ENCODE data around the gene ARHGEF10L.

Gene ARHGEF10L

GRCh38 chr1:17649371-17650106, 110.0 kb downstream of the ARHGEF10L start:
- H3K27me3 Mint-ChIP-seq, result no peaks in the 10 kb centered on the region
- no peak for ATAC-seq
- DNase-seq, result no peak
- H3K9me3 Mint-ChIP-seq, result no peaks in the 10 kb centered on the region
- no peak overlapping the region for H3K27ac Mint-ChIP-seq
- no peaks in the 10 kb centered on the region for H3K4me1 Mint-ChIP-seq
- no peak overlapping the region for H3K4me3 Mint-ChIP-seq

GRCh38 chr1:17653276-17653675, 113.8 kb downstream of the ARHGEF10L start:
- H3K4me1 Mint-ChIP-seq, result no peaks in the 10 kb centered on the region
- H3K4me3 Mint-ChIP-seq, result no peak overlapping the region
- H3K27me3 Mint-ChIP-seq, result no peaks in the 10 kb centered on the region

GRCh38 chr1:17653728-17654351, 114.3 kb downstream of the ARHGEF10L start:
- ATAC-seq, result peak; percentile 45
- peak; percentile 13 to 23 for DNase-seq
- H3K4me1 Mint-ChIP-seq, result no peaks in the 10 kb centered on the region

More at GRCh38 chr1:17653276-17653675, 113.8 kb downstream of the ARHGEF10L start:
- no peak for DNase-seq
- H3K27ac Mint-ChIP-seq, result no peak overlapping the region
- ATAC-seq, result no peak
- H3K9me3 Mint-ChIP-seq, result no peaks in the 10 kb centered on the region

GRCh38 chr1:17654519-17654918, 115.0 kb downstream of the ARHGEF10L start:
- H3K4me3 Mint-ChIP-seq, result no peak overlapping the region

More at GRCh38 chr1:17653728-17654351, 114.3 kb downstream of the ARHGEF10L start:
- no peak overlapping the region for H3K4me3 Mint-ChIP-seq
- no peaks in the 10 kb centered on the region for H3K9me3 Mint-ChIP-seq
- H3K27ac Mint-ChIP-seq, result no peak overlapping the region
- H3K27me3 Mint-ChIP-seq, result no peaks in the 10 kb centered on the region

GRCh38 chr1:17655169-17655568, 115.7 kb downstream of the ARHGEF10L start:
- Mint-ChIP-seq H3K9me3 (no peaks in the 10 kb centered on the region), H3K4me1 (no peaks in the 10 kb centered on the region), H3K4me3 (no peak overlapping the region), H3K27ac (peak overlapping the region; percentile 43 to 45), H3K27me3 (no peaks in the 10 kb centered on the region)
- DNase-seq (no peak), ATAC-seq (no peak)

More at GRCh38 chr1:17654519-17654918, 115.0 kb downstream of the ARHGEF10L start:
- H3K9me3 Mint-ChIP-seq, result no peaks in the 10 kb centered on the region
- no peak for ATAC-seq
- no peak overlapping the region for H3K27ac Mint-ChIP-seq
- no peaks in the 10 kb centered on the region for H3K4me1 Mint-ChIP-seq
- H3K27me3 Mint-ChIP-seq, result no peaks in the 10 kb centered on the region
- DNase-seq, result no peak

- Mint-ChIP-seq H3K4me1 (no peaks in the 10 kb centered on the region), H3K27ac (no peak overlapping the region), H3K9me3 (no peaks in the 10 kb centered on the region), H3K27me3 (no peaks in the 10 kb centered on the region), H3K4me3 (no peak overlapping the region)
- DNase-seq, result no peak
- ATAC-seq, result no peak
Observed at GRCh38 chr1:17655922-17656321, 116.4 kb downstream of the ARHGEF10L start.

GRCh38 chr1:17657436-17657835, 117.9 kb downstream of the ARHGEF10L start:
- Mint-ChIP-seq H3K9me3 (no peaks in the 10 kb centered on the region), H3K4me3 (no peak overlapping the region), H3K27me3 (no peaks in the 10 kb centered on the region), H3K27ac (no peak overlapping the region), H3K4me1 (no peaks in the 10 kb centered on the region)
- DNase-seq (no peak), ATAC-seq (no peak)

GRCh38 chr1:17658837-17659236, 119.3 kb downstream of the ARHGEF10L start:
- H3K4me3 Mint-ChIP-seq, result no peak overlapping the region
- ATAC-seq (no peak), DNase-seq (no peak)
- H3K27ac Mint-ChIP-seq, result no peak overlapping the region
- no peaks in the 10 kb centered on the region for H3K27me3 Mint-ChIP-seq
- H3K4me1 Mint-ChIP-seq, result no peaks in the 10 kb centered on the region
- H3K9me3 Mint-ChIP-seq, result no peaks in the 10 kb centered on the region

GRCh38 chr1:17661546-17662157, 122.2 kb downstream of the ARHGEF10L start:
- no peak overlapping the region for H3K4me3 Mint-ChIP-seq
- DNase-seq (peak; percentile 57 to 62), ATAC-seq (peak; percentile 48)
- H3K4me1 Mint-ChIP-seq, result no peaks in the 10 kb centered on the region
- H3K27ac Mint-ChIP-seq, result peak overlapping the region in 1 of 2 donors; percentile 60
- H3K9me3 Mint-ChIP-seq, result no peaks in the 10 kb centered on the region
- H3K27me3 Mint-ChIP-seq, result no peaks in the 10 kb centered on the region

- Mint-ChIP-seq H3K27me3 (no peaks in the 10 kb centered on the region), H3K9me3 (no peaks in the 10 kb centered on the region), H3K4me3 (no peak overlapping the region), H3K4me1 (no peaks in the 10 kb centered on the region), H3K27ac (peak overlapping the region in 1 of 2 donors; percentile 60)
- no peak for DNase-seq
- ATAC-seq, result no peak
Observed at GRCh38 chr1:17662296-17662695, 122.8 kb downstream of the ARHGEF10L start.

GRCh38 chr1:17662786-17663185, 123.3 kb downstream of the ARHGEF10L start:
- Mint-ChIP-seq H3K27ac (no peak overlapping the region), H3K9me3 (no peaks in the 10 kb centered on the region)

GRCh38 chr1:17663646-17664045, 124.1 kb downstream of the ARHGEF10L start:
- H3K4me3 Mint-ChIP-seq, result no peak overlapping the region
- H3K27me3 Mint-ChIP-seq, result no peaks in the 10 kb centered on the region
- no peaks in the 10 kb centered on the region for H3K9me3 Mint-ChIP-seq
- no peaks in the 10 kb centered on the region for H3K4me1 Mint-ChIP-seq
- H3K27ac Mint-ChIP-seq, result peak overlapping the region; percentile 71 to 74
- ATAC-seq, result no peak
- DNase-seq, result no peak

More at GRCh38 chr1:17662786-17663185, 123.3 kb downstream of the ARHGEF10L start:
- Mint-ChIP-seq H3K4me1 (no peaks in the 10 kb centered on the region), H3K4me3 (no peak overlapping the region), H3K27me3 (no peaks in the 10 kb centered on the region)
- no peak for DNase-seq
- ATAC-seq, result no peak

- Mint-ChIP-seq H3K27ac (no peak overlapping the region), H3K4me1 (no peaks in the 10 kb centered on the region), H3K27me3 (no peaks in the 10 kb centered on the region), H3K9me3 (no peaks in the 10 kb centered on the region), H3K4me3 (no peak overlapping the region)
- DNase-seq, result no peak
- ATAC-seq, result no peak
Observed at GRCh38 chr1:17664322-17664721, 124.8 kb downstream of the ARHGEF10L start.

- no peaks in the 10 kb centered on the region for H3K27me3 Mint-ChIP-seq
- H3K4me1 Mint-ChIP-seq, result no peaks in the 10 kb centered on the region
- no peaks in the 10 kb centered on the region for H3K9me3 Mint-ChIP-seq
- no peak for DNase-seq
- ATAC-seq, result no peak
- H3K4me3 Mint-ChIP-seq, result no peak overlapping the region
- no peak overlapping the region for H3K27ac Mint-ChIP-seq
Observed at GRCh38 chr1:17665054-17665453, 125.6 kb downstream of the ARHGEF10L start.

- Mint-ChIP-seq H3K27ac (no peak overlapping the region), H3K4me3 (no peak overlapping the region), H3K9me3 (no peaks in the 10 kb centered on the region), H3K4me1 (no peaks in the 10 kb centered on the region), H3K27me3 (no peaks in the 10 kb centered on the region)
- DNase-seq, result no peak
- no peak for ATAC-seq
Observed at GRCh38 chr1:17665950-17666720, 126.6 kb downstream of the ARHGEF10L start.
